ENCODE data around the gene CLASP1.

GRCh38 chr2:121584741-121585140 lies 64.5 kb downstream of the CLASP1 start:
- TF ChIP-seq EZH2 (IDR thresholded peaks at IDR 0.05; ENCODE audit: insufficient read depth, poor library complexity, severe bottlenecking) (no peak), EZH2phosphoT487 (IDR thresholded peaks at IDR 0.05; ENCODE audit: insufficient read depth, low read depth) (no peak)

Data from GM23248 (cell line).